Caco-2 (cell line): Measurements from ENCODE around the gene WWOX. TPM values are rescaled to one million over a fixed set of nuclear protein-coding genes. Genes with fewer than 3 reads are reported as not detected.

Experiments
- BruUV-seq: library from RNA; stranded (reverse); fragments of 400-500 nt; replicated peaks from 2 replicates; lab custom pipeline; 2021; lab: Mats Ljungman, UMichigan
- CTCF ChIA-PET: fragments of 300-600 bp; sonication (Branson Sonifier 250); formaldehyde crosslinking; loops from one replicate; lab custom pipeline; 2022; ENCODE audit warnings: antibody characterized with exemption; lab: Charles Lee
- POLR2A ChIA-PET: fragments of 300-600 bp; sonication (Branson Sonifier 250); formaldehyde crosslinking; loops from one replicate; lab custom pipeline; 2022; ENCODE audit warnings: antibody characterized with exemption; lab: Charles Lee
- DNase-seq, 2 experiments: peaks; one replicate each; pipeline versions ENCODE4 v3.0.0 to v3.0.0-alpha.2; 2020 to 2022
- H3K27me3 ChIP-seq: replicated peaks from 2 replicates; pipeline ENCODE4 v1.6.0; 2011; ENCODE audit warnings: low read length; ENCODE audit not compliant: control insufficient read depth, insufficient read depth
- H3K36me3 ChIP-seq: 2 replicates; pipeline ENCODE4 v1.5.1; 2011; ENCODE audit warnings: low read length; ENCODE audit not compliant: control insufficient read depth, insufficient read depth
- H3K4me1 ChIP-seq: fragments of 250-450 bp; sonication (Bioruptor Pico); 2 replicates; pipeline ENCODE4 v1.5.1; 2020; ENCODE audit warnings: mild to moderate bottlenecking
- H3K4me3 ChIP-seq: 2 replicates; pipeline ENCODE4 v1.5.1; 2011; ENCODE audit warnings: low read depth, mild to moderate bottlenecking, control low read depth, low read length
- H3K9me3 ChIP-seq: fragments of 250-450 bp; sonication (Bioruptor Pico); 2 replicates; pipeline ENCODE4 v1.5.1; 2020; ENCODE audit warnings: mild to moderate bottlenecking, moderate library complexity
- H3K27ac Mint-ChIP-seq: one replicate; pipeline ENCODE4 v1.8.0; 2022; ENCODE audit warnings: mixed read lengths; ENCODE audit not compliant: unreplicated experiment
- H3K27me3 Mint-ChIP-seq: one replicate; pipeline ENCODE4 v1.8.0; 2022; ENCODE audit warnings: mixed read lengths; ENCODE audit not compliant: insufficient read depth, unreplicated experiment
- H3K36me3 Mint-ChIP-seq: one replicate; pipeline ENCODE4 v1.8.0; 2022; ENCODE audit warnings: mild to moderate bottlenecking, mixed read lengths; ENCODE audit not compliant: insufficient read depth, unreplicated experiment
- H3K4me1 Mint-ChIP-seq: one replicate; pipeline ENCODE4 v1.8.0; 2022; ENCODE audit warnings: low read depth, mixed read lengths; ENCODE audit not compliant: unreplicated experiment
- H3K4me3 Mint-ChIP-seq: one replicate; pipeline ENCODE4 v1.8.0; 2022; ENCODE audit warnings: mild to moderate bottlenecking, moderate library complexity, mixed read lengths; ENCODE audit not compliant: unreplicated experiment
- H3K9me3 Mint-ChIP-seq: one replicate; pipeline ENCODE4 v1.8.0; 2022; ENCODE audit warnings: mixed read lengths; ENCODE audit not compliant: unreplicated experiment
- intact Hi-C: fragments of 100-400 bp; cut with micrococcal nuclease; formaldehyde crosslinking; loops from one replicate; pipeline ENCODE4 v1.10.0; 2022; ENCODE audit not compliant: unreplicated experiment
- total RNA-seq: library from RNA; stranded (reverse); gene quantifications from 2 replicates; pipeline ENCODE4 v1.2.3, GENCODE V29; 2022
- TF ChIP-seq, protein P1 (sequence below), 2 experiments: fragments of 200-600 bp in 1 of 2; IDR thresholded peaks; 1 replicate in 1 of 2; 2 replicates in 1 of 2; pipeline versions ENCODE4 v1.5.1 to v1.8.0; 2011 to 2022; ENCODE audit warnings: antibody characterized with exemption in 1 of 2, control low read depth in 1 of 2, inconsistent platforms in 1 of 2, low read depth in 1 of 2, low read length in 1 of 2, mild to moderate bottlenecking in 1 of 2, moderate library complexity in 1 of 2; ENCODE audit not compliant: insufficient read depth in 1 of 2, severe bottlenecking in 1 of 2, unreplicated experiment in 1 of 2

Gene WWOX
- total RNA-seq, 1 experiment from 2014 or later = 45.0 TPM

DNA sequence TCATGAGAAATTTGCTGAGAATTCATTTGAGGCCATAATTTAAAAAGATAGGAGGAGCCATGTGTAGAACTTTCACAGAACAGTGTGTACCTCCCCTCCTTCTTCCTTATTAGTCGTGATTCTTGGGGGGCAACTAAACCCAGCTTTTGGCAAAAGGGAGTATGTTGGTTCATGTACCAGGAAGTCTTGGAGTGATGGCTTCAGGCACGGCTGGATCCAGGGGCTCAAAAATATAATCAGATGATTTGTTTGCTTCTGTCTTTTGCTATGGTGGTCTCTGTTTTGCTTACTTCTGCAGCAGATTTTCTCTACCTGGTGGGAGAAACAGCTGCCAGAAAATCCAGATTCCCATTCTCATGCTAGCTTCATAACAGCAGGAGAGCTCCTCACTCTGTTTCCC lies 871.2 kb downstream of the WWOX start:
- no peak for DNase-seq
- Histone ChIP-seq H3K27me3 (no peaks in the 10 kb centered on the region), H3K9me3 (no peaks in the 10 kb centered on the region), H3K36me3 (no peaks in the 10 kb centered on the region), H3K4me3 (no peak overlapping the region), H3K4me1 (0 out of 2 replicates have a peak, but pooled peaks cover 5% of the 10 kb centered on the region)
- Mint-ChIP-seq H3K27ac (no peak overlapping the region), H3K9me3 (no peaks in the 10 kb centered on the region), H3K27me3 (no peaks in the 10 kb centered on the region), H3K36me3 (no peaks in the 10 kb centered on the region), H3K4me3 (no peak overlapping the region), H3K4me1 (no peaks in the 10 kb centered on the region)
- TF ChIP-seq, protein P1, sequence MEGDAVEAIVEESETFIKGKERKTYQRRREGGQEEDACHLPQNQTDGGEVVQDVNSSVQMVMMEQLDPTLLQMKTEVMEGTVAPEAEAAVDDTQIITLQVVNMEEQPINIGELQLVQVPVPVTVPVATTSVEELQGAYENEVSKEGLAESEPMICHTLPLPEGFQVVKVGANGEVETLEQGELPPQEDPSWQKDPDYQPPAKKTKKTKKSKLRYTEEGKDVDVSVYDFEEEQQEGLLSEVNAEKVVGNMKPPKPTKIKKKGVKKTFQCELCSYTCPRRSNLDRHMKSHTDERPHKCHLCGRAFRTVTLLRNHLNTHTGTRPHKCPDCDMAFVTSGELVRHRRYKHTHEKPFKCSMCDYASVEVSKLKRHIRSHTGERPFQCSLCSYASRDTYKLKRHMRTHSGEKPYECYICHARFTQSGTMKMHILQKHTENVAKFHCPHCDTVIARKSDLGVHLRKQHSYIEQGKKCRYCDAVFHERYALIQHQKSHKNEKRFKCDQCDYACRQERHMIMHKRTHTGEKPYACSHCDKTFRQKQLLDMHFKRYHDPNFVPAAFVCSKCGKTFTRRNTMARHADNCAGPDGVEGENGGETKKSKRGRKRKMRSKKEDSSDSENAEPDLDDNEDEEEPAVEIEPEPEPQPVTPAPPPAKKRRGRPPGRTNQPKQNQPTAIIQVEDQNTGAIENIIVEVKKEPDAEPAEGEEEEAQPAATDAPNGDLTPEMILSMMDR (IDR thresholded peaks at IDR 0.05; ENCODE audit: insufficient read depth in 1 of 2, low read depth in 1 of 2, low read length in 1 of 2, severe bottlenecking in 1 of 2, unreplicated experiment in 1 of 2) = no peak
- no TSS peak for BruUV-seq
- ChIA-PET CTCF (no interaction called here), POLR2A (no interaction called here)
- intact Hi-C loops = no loop called here

GRCh38 chr16:78972006-78972405 lies 872.6 kb downstream of the WWOX start:
- Mint-ChIP-seq H3K4me1 (no peaks in the 10 kb centered on the region), H3K4me3 (no peak overlapping the region), H3K27me3 (no peaks in the 10 kb centered on the region), H3K36me3 (no peaks in the 10 kb centered on the region), H3K27ac (no peak overlapping the region), H3K9me3 (no peaks in the 10 kb centered on the region)
- Histone ChIP-seq H3K36me3 (no peaks in the 10 kb centered on the region), H3K4me3 (no peak overlapping the region), H3K9me3 (no peaks in the 10 kb centered on the region), H3K27me3 (no peaks in the 10 kb centered on the region), H3K4me1 (0 out of 2 replicates have a peak, but pooled peaks cover 5% of the 10 kb centered on the region)
- TF ChIP-seq, protein P1 (IDR thresholded peaks at IDR 0.05; ENCODE audit: insufficient read depth in 1 of 2, low read depth in 1 of 2, low read length in 1 of 2, severe bottlenecking in 1 of 2, unreplicated experiment in 1 of 2) = no peak
- ChIA-PET CTCF (no interaction called here), POLR2A (no interaction called here)
- DNase-seq = no peak
- intact Hi-C loops = no loop called here
- BruUV-seq = no TSS peak

DNA sequence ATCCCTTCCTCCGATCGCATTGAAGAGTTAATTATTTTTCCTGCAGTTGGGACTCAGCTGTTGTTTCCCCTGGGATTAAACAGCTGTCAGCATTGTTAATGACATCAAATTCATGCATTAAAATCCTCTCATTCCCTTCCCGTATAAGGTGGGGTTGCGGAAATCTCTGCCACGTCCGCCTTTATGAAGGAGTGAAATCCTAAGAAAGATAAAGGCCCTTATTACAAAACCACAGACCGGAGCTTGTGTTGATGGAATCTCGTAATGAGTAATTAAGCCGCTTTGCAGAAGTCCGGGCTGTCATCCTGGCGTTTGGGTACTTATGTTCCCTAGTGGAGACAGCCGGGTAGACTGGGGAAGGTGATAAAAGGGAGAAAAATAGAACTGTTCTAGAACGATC lies 873.5 kb downstream of the WWOX start:
- no peak overlapping the region for H3K27ac Mint-ChIP-seq
- Histone ChIP-seq H3K27me3 (no peaks in the 10 kb centered on the region), H3K9me3 (no peaks in the 10 kb centered on the region), H3K4me1 (0 out of 2 replicates have a peak, but pooled peaks cover 5% of the 10 kb centered on the region), H3K4me3 (no peak overlapping the region), H3K36me3 (no peaks in the 10 kb centered on the region)
- ChIA-PET POLR2A (no interaction called here), CTCF (interaction anchor here (0.5 kb wide), 1 partner anchor 573 kb away, joined by 7 read pairs; no protein-coding TSS in a partner anchor)
- no peaks in the 10 kb centered on the region for H3K27me3 Mint-ChIP-seq
- no peaks in the 10 kb centered on the region for H3K36me3 Mint-ChIP-seq
- TF ChIP-seq, protein P1 (IDR thresholded peaks at IDR 0.05; ENCODE audit: insufficient read depth in 1 of 2, low read depth in 1 of 2, low read length in 1 of 2, severe bottlenecking in 1 of 2, unreplicated experiment in 1 of 2) = no peak
- DNase-seq = no peak
- H3K4me3 Mint-ChIP-seq = no peak overlapping the region
- H3K9me3 Mint-ChIP-seq = no peaks in the 10 kb centered on the region
- H3K4me1 Mint-ChIP-seq = no peaks in the 10 kb centered on the region
- no TSS peak for BruUV-seq
- intact Hi-C loops = no loop called here
